ENCODE data around the gene NSDHL.

The NSDHL gene

DNA sequence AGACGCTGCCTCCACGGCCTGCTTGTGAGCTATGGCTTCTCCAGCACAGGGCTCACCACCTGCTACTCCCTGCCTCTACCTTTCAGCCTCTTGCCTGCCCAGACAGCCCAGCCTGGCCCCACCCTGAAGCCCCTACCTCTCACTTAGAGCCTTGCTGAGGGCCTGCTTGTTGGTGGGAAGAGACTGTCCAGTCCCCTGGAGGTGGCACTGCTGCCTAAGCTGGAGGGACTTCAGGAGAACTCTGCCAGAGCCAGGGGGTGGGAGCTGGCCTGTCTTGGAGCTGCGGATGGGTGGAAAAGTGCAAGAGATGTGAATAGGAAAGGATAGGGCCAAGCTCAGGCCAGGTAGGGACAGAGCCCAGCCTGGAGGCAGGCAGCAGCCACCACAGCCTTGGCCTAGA, 64.3 kb downstream of the NSDHL start:
- TF ChIP-seq ZFP30 (CRISPR knock-in tag; IDR thresholded peaks at IDR 0.05), result no peak
- no peak for TF ChIP-seq ZNF70 (CRISPR knock-in tag; IDR thresholded peaks at IDR 0.05)
- no peak for TF ChIP-seq ZNF565 (CRISPR knock-in tag; conservative IDR thresholded peaks at IDR 0.05; ENCODE audit: low read depth)
- TF ChIP-seq, protein P1, sequence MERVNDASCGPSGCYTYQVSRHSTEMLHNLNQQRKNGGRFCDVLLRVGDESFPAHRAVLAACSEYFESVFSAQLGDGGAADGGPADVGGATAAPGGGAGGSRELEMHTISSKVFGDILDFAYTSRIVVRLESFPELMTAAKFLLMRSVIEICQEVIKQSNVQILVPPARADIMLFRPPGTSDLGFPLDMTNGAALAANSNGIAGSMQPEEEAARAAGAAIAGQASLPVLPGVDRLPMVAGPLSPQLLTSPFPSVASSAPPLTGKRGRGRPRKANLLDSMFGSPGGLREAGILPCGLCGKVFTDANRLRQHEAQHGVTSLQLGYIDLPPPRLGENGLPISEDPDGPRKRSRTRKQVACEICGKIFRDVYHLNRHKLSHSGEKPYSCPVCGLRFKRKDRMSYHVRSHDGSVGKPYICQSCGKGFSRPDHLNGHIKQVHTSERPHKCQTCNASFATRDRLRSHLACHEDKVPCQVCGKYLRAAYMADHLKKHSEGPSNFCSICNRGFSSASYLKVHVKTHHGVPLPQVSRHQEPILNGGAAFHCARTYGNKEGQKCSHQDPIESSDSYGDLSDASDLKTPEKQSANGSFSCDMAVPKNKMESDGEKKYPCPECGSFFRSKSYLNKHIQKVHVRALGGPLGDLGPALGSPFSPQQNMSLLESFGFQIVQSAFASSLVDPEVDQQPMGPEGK (CRISPR knock-in tag; IDR thresholded peaks at IDR 0.05; ENCODE audit: borderline replicate concordance), result no peak
- ATAC-seq, result no peak

DNA sequence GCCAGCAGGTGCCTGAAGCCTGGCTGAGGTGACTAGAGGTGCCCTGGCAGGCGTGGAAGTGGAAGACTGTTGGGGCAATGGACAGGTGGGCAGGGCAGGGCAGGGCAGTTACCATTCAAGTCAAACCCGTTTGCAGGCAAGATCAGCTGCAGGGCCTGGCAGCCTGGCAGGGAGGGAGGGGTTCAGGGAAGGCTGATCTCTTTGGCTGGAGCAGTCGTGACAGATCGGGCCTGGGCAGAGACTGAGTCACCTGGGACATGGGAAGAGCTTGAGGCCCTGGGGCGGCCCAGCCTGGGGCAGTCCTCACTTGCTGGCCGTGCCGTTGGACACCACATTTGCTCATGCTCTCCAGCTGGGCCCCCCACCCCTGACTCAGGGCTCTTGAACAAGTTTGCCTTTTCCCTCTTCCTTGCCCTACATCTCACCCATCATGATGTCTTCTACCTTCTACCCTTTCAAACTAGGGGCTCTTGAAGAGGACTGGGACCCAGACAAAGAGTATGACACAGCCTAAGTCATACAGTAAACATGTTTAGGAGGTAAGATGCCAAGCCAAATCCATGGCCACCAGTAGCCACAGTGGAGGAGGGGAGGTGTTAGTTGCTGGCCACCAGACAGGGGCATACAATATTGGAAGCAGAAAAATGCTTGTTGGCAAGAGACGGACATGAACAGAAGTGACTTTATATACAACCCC, 65.0 kb downstream of the NSDHL start:
- ATAC-seq, result no peak
- TF ChIP-seq SNAI2 (CRISPR knock-in tag; IDR thresholded peaks at IDR 0.05) (no peak), ARNTL (CRISPR knock-in tag; IDR thresholded peaks at IDR 0.05; ENCODE audit: borderline replicate concordance, low read depth) (no peak), ESRRG (CRISPR knock-in tag; IDR thresholded peaks at IDR 0.05) (no peak), TCF4 (CRISPR knock-in tag; IDR thresholded peaks at IDR 0.05; ENCODE audit: borderline replicate concordance) (no peak), ZNF8 (CRISPR knock-in tag; IDR thresholded peaks at IDR 0.05) (no peak), RARB (CRISPR knock-in tag; IDR thresholded peaks at IDR 0.05) (no peak), PPARA (CRISPR knock-in tag; IDR thresholded peaks at IDR 0.05; ENCODE audit: borderline replicate concordance) (no peak), TOX (CRISPR knock-in tag; IDR thresholded peaks at IDR 0.05; ENCODE audit: borderline replicate concordance) (no peak), BACH2 (CRISPR knock-in tag; IDR thresholded peaks at IDR 0.05; ENCODE audit: borderline replicate concordance) (no peak), ZC3H10 (CRISPR knock-in tag; IDR thresholded peaks at IDR 0.05) (no peak), ZFP3 (CRISPR knock-in tag; IDR thresholded peaks at IDR 0.05) (no peak), ZFP30 (CRISPR knock-in tag; IDR thresholded peaks at IDR 0.05) (no peak), GLIS3 (CRISPR knock-in tag; IDR thresholded peaks at IDR 0.05) (no peak)
- TF ChIP-seq, protein P2, sequence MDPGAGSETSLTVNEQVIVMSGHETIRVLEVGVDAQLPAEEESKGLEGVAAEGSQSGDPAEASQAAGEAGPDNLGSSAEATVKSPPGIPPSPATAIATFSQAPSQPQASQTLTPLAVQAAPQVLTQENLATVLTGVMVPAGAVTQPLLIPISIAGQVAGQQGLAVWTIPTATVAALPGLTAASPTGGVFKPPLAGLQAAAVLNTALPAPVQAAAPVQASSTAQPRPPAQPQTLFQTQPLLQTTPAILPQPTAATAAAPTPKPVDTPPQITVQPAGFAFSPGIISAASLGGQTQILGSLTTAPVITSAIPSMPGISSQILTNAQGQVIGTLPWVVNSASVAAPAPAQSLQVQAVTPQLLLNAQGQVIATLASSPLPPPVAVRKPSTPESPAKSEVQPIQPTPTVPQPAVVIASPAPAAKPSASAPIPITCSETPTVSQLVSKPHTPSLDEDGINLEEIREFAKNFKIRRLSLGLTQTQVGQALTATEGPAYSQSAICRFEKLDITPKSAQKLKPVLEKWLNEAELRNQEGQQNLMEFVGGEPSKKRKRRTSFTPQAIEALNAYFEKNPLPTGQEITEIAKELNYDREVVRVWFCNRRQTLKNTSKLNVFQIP (CRISPR knock-in tag; IDR thresholded peaks at IDR 0.05; ENCODE audit: borderline replicate concordance, low read depth), result no peak
- TF ChIP-seq, protein P1 (CRISPR knock-in tag; IDR thresholded peaks at IDR 0.05; ENCODE audit: borderline replicate concordance), result no peak
- TF ChIP-seq, protein P3, sequence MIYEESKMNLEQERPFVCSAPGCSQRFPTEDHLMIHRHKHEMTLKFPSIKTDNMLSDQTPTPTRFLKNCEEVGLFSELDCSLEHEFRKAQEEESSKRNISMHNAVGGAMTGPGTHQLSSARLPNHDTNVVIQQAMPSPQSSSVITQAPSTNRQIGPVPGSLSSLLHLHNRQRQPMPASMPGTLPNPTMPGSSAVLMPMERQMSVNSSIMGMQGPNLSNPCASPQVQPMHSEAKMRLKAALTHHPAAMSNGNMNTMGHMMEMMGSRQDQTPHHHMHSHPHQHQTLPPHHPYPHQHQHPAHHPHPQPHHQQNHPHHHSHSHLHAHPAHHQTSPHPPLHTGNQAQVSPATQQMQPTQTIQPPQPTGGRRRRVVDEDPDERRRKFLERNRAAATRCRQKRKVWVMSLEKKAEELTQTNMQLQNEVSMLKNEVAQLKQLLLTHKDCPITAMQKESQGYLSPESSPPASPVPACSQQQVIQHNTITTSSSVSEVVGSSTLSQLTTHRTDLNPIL (CRISPR knock-in tag; IDR thresholded peaks at IDR 0.05; ENCODE audit: low read depth), result no peak

DNA sequence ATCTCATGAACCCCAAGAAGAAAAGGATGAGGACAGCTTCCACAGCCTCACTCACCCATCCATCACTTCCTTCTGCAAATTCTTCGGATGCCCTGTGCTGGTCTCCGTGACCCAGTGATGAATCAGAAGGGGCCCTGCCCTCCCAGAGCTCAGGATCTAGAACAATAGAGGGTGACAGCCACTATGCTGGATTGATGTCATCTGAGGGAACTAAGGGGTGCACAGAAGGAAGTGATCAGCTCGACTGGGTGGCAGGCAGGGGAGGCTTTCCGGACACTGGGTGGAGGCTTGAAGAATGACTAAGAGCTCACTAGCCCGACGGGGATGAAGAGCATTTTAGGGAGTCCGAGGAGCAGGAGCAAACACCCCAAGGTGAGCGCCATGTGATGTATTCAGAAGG, 65.6 kb downstream of the NSDHL start:
- TF ChIP-seq PPARA (CRISPR knock-in tag; IDR thresholded peaks at IDR 0.05; ENCODE audit: borderline replicate concordance) (no peak), RARB (CRISPR knock-in tag; IDR thresholded peaks at IDR 0.05) (no peak), ZFP30 (CRISPR knock-in tag; IDR thresholded peaks at IDR 0.05) (no peak), ZC3H10 (CRISPR knock-in tag; IDR thresholded peaks at IDR 0.05) (no peak), GLIS3 (CRISPR knock-in tag; IDR thresholded peaks at IDR 0.05) (no peak), CSDC2 (CRISPR knock-in tag; IDR thresholded peaks at IDR 0.05) (no peak), ZNF70 (CRISPR knock-in tag; IDR thresholded peaks at IDR 0.05) (no peak), OSR1 (CRISPR knock-in tag; IDR thresholded peaks at IDR 0.05) (no peak), ESRRG (CRISPR knock-in tag; IDR thresholded peaks at IDR 0.05) (no peak), ZNF8 (CRISPR knock-in tag; IDR thresholded peaks at IDR 0.05) (no peak), SNAI2 (CRISPR knock-in tag; IDR thresholded peaks at IDR 0.05) (no peak), TOX (CRISPR knock-in tag; IDR thresholded peaks at IDR 0.05; ENCODE audit: borderline replicate concordance) (no peak), ZNF565 (CRISPR knock-in tag; conservative IDR thresholded peaks at IDR 0.05; ENCODE audit: low read depth) (no peak), BACH2 (CRISPR knock-in tag; IDR thresholded peaks at IDR 0.05; ENCODE audit: borderline replicate concordance) (no peak), ZFP3 (CRISPR knock-in tag; IDR thresholded peaks at IDR 0.05) (no peak), ISL1 (CRISPR knock-in tag; IDR thresholded peaks at IDR 0.05) (no peak), TCF4 (CRISPR knock-in tag; IDR thresholded peaks at IDR 0.05; ENCODE audit: borderline replicate concordance) (no peak)
- TF ChIP-seq, protein P4, sequence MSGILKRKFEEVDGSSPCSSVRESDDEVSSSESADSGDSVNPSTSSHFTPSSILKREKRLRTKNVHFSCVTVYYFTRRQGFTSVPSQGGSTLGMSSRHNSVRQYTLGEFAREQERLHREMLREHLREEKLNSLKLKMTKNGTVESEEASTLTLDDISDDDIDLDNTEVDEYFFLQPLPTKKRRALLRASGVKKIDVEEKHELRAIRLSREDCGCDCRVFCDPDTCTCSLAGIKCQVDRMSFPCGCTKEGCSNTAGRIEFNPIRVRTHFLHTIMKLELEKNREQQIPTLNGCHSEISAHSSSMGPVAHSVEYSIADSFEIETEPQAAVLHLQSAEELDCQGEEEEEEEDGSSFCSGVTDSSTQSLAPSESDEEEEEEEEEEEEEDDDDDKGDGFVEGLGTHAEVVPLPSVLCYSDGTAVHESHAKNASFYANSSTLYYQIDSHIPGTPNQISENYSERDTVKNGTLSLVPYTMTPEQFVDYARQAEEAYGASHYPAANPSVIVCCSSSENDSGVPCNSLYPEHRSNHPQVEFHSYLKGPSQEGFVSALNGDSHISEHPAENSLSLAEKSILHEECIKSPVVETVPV (CRISPR knock-in tag; IDR thresholded peaks at IDR 0.05), result no peak
- TF ChIP-seq, protein P5, sequence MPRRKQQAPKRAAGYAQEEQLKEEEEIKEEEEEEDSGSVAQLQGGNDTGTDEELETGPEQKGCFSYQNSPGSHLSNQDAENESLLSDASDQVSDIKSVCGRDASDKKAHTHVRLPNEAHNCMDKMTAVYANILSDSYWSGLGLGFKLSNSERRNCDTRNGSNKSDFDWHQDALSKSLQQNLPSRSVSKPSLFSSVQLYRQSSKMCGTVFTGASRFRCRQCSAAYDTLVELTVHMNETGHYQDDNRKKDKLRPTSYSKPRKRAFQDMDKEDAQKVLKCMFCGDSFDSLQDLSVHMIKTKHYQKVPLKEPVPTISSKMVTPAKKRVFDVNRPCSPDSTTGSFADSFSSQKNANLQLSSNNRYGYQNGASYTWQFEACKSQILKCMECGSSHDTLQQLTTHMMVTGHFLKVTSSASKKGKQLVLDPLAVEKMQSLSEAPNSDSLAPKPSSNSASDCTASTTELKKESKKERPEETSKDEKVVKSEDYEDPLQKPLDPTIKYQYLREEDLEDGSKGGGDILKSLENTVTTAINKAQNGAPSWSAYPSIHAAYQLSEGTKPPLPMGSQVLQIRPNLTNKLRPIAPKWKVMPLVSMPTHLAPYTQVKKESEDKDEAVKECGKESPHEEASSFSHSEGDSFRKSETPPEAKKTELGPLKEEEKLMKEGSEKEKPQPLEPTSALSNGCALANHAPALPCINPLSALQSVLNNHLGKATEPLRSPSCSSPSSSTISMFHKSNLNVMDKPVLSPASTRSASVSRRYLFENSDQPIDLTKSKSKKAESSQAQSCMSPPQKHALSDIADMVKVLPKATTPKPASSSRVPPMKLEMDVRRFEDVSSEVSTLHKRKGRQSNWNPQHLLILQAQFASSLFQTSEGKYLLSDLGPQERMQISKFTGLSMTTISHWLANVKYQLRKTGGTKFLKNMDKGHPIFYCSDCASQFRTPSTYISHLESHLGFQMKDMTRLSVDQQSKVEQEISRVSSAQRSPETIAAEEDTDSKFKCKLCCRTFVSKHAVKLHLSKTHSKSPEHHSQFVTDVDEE (CRISPR knock-in tag; IDR thresholded peaks at IDR 0.05), result no peak
- TF ChIP-seq, protein P3 (CRISPR knock-in tag; IDR thresholded peaks at IDR 0.05; ENCODE audit: low read depth), result no peak
- no peak for ATAC-seq

All from SK-N-SH treated with all-trans-retinoic acid at 6 μM for 48 hours (cell line).